Tibial artery (tissue), 4 donors: ENCODE data around the gene RALGDS.

ENCODE experiments used
- DNase-seq, 2 donors: peaks; one replicate each; pipeline ENCODE4 v3.0.0-alpha.2; 2019
- H3K27ac ChIP-seq, 2 donors: fragments of 200-600 bp; sonication (generic) in 1 of 2; 1 replicate in 1 of 2; 2 replicates in 1 of 2; pipeline ENCODE4 v1.5.1; 2018 to 2019; ENCODE audit warnings: mild to moderate bottlenecking in 1 of 2
- H3K27me3 ChIP-seq, 2 donors: fragments of 200-600 bp; sonication (generic) in 1 of 2; one replicate each; pipeline versions ENCODE4 v1.5.1 to v1.6.0; 2016 to 2019
- H3K36me3 ChIP-seq, 3 donors: fragments of 200-600 bp; sonication (generic) in 2 of 3; one replicate each; pipeline ENCODE4 v1.5.1; 2016 to 2019; ENCODE audit warnings: mild to moderate bottlenecking in 2 of 3
- H3K4me1 ChIP-seq, 4 donors: fragments of 200-600 bp; sonication (generic) in 2 of 4; 1 replicate in 3 of 4; 2 replicates in 1 of 4; pipeline ENCODE4 v1.5.1; 2016 to 2019
- H3K4me3 ChIP-seq, 2 donors: fragments of 200-600 bp; sonication (generic) in 1 of 2; 1 replicate in 1 of 2; 2 replicates in 1 of 2; pipeline ENCODE4 v1.5.1; 2018 to 2019; ENCODE audit warnings: mild to moderate bottlenecking in 2 of 2
- H3K9me3 ChIP-seq, 3 donors: fragments of 200-600 bp; sonication (generic) in 1 of 3; one replicate each; pipeline ENCODE4 v1.5.1; 2016 to 2019
- CTCF ChIP-seq, 2 experiments: fragments of 200-600 bp in 1 of 2; fragments of 450-650 bp in 1 of 2; IDR thresholded peaks; one replicate each; pipeline ENCODE4 v1.5.1; 2017 to 2019; ENCODE audit warnings: antibody characterized with exemption in 2 of 2, mild to moderate bottlenecking in 1 of 2, moderate library complexity in 1 of 2
- intact Hi-C: fragments of 100-400 bp; cut with DNase I; formaldehyde crosslinking; loops from one replicate; pipeline ENCODE4 v1.15.0; 2023; ENCODE audit warnings: low total_unique reads

Gene RALGDS

GRCh38 chr9:133125941-133126696 lies 5.1 kb upstream of the RALGDS start:
- no peak for TF ChIP-seq CTCF (IDR thresholded peaks at IDR 0.05)
- peak in 1 of 2 donors; percentile 64 for DNase-seq
- H3K9me3 ChIP-seq, result no peaks in the 10 kb centered on the region
- H3K4me3 ChIP-seq, result peak overlapping the region; percentile 30 to 50
- no peaks in the 10 kb centered on the region for H3K27me3 ChIP-seq
- peaks cover 0 to 62% (median 27%) of the 10 kb centered on the region in 4 donors for H3K4me1 ChIP-seq
- peak overlapping the region; percentile 61 to 63 for H3K27ac ChIP-seq
- intact Hi-C loops, result no loop called here
- H3K36me3 ChIP-seq, result no peaks in the 10 kb centered on the region

GRCh38 chr9:133124907-133125275 lies 3.9 kb upstream of the RALGDS start:
- intact Hi-C loops, result no loop called here
- no peak overlapping the region for H3K4me3 ChIP-seq
- H3K36me3 ChIP-seq, result no peaks in the 10 kb centered on the region
- no peaks in the 10 kb centered on the region for H3K9me3 ChIP-seq
- TF ChIP-seq CTCF (IDR thresholded peaks at IDR 0.05), result no peak
- H3K27me3 ChIP-seq, result no peaks in the 10 kb centered on the region
- peaks cover 0 to 71% (median 37%) of the 10 kb centered on the region in 4 donors for H3K4me1 ChIP-seq
- no peak for DNase-seq
- H3K27ac ChIP-seq, result no peak overlapping the region

- no peak for DNase-seq
- no peak overlapping the region for H3K4me3 ChIP-seq
- H3K4me1 ChIP-seq, result peaks cover 0 to 76% (median 42%) of the 10 kb centered on the region in 4 donors
- no peak for TF ChIP-seq CTCF (IDR thresholded peaks at IDR 0.05)
- H3K27me3 ChIP-seq, result no peaks in the 10 kb centered on the region
- H3K9me3 ChIP-seq, result no peaks in the 10 kb centered on the region
- no peak overlapping the region for H3K27ac ChIP-seq
- no peaks in the 10 kb centered on the region for H3K36me3 ChIP-seq
- intact Hi-C loops, result no loop called here
Measured at GRCh38 chr9:133124123-133124906, 3.3 kb upstream of the RALGDS start.

- Histone ChIP-seq H3K27me3 (no peaks in the 10 kb centered on the region), H3K36me3 (no peaks in the 10 kb centered on the region), H3K4me3 (no peak overlapping the region), H3K4me1 (peaks cover 0 to 76% (median 48%) of the 10 kb centered on the region in 4 donors), H3K27ac (peak overlapping the region; percentile 38 to 82), H3K9me3 (no peaks in the 10 kb centered on the region)
- intact Hi-C loops, result no loop called here
- TF ChIP-seq CTCF (IDR thresholded peaks at IDR 0.05), result no peak
- peak in 1 of 2 donors; percentile 60 for DNase-seq
Measured at GRCh38 chr9:133122935-133123611, 2.0 kb upstream of the RALGDS start.

- no peak for TF ChIP-seq CTCF (IDR thresholded peaks at IDR 0.05)
Measured at GRCh38 chr9:133122605-133122934, 1.5 kb upstream of the RALGDS start.

More at GRCh38 chr9:133122605-133122934, 1.5 kb upstream of the RALGDS start:
- H3K9me3 ChIP-seq, result no peaks in the 10 kb centered on the region
- H3K4me3 ChIP-seq, result no peak overlapping the region
- H3K4me1 ChIP-seq, result peaks cover 0 to 76% (median 50%) of the 10 kb centered on the region in 4 donors
- no peaks in the 10 kb centered on the region for H3K36me3 ChIP-seq
- no peak for DNase-seq
- intact Hi-C loops, result no loop called here
- H3K27me3 ChIP-seq, result no peaks in the 10 kb centered on the region
- peak overlapping the region in 1 of 2 donors; percentile 82 for H3K27ac ChIP-seq
